Prostate gland (tissue), 2 donors: ENCODE data around the gene DYSF.

Experiments used
- POLR2A ChIP-seq: fragments of 450-650 bp; IDR thresholded peaks from one replicate; pipeline ENCODE4 v1.6.1; 2016; ENCODE audit warnings: antibody characterized with exemption, mild to moderate bottlenecking
- TF ChIP-seq, protein P1 (sequence below), 4 experiments: fragments of 200-600 bp in 2 of 4; fragments of 450-650 bp in 2 of 4; sonication (generic) in 2 of 4; IDR thresholded peaks; 1 replicate in 3 of 4; 2 replicates in 1 of 4; pipeline ENCODE4 v1.5.1; 2016 to 2019; ENCODE audit warnings: antibody characterized with exemption in 4 of 4, mild to moderate bottlenecking in 2 of 4, moderate library complexity in 2 of 4

DNA sequence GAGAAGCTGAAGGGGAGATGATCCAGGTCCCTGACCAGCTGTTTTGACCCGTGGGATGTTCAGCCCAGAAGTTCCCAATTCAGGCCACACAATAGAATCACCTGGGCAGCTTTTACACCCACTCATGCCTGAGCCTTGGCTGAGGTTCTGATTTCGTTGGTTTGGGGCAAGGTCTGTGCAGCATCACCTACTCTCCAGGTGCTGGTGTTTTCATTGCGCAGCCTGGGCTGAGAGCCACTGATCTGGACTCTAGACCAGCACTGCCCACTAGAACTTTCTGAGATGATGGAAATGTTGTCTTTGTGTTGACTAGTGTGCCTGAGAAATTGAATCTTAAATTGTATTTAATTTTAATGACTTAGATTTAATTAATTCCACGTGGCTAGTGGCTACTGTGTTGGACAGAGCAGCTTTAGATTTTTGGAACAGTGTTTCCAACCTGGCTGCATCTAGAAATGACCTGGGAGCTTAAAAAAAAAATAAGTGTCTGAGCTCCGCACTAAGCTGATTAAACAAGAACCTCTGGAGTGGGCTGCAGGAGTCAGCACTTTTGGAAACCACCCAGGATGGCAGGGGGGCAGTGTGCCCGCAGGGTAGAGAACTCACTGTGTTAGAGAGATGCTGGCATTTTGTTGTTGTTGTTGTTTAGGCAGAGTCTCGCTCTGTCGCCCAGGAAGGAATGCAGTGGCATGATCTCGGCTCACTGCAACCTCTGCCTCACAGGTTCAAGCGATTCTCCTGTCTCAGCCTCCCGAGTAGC lies 33.7 kb downstream of the DYSF start:
- TF ChIP-seq, protein P1, sequence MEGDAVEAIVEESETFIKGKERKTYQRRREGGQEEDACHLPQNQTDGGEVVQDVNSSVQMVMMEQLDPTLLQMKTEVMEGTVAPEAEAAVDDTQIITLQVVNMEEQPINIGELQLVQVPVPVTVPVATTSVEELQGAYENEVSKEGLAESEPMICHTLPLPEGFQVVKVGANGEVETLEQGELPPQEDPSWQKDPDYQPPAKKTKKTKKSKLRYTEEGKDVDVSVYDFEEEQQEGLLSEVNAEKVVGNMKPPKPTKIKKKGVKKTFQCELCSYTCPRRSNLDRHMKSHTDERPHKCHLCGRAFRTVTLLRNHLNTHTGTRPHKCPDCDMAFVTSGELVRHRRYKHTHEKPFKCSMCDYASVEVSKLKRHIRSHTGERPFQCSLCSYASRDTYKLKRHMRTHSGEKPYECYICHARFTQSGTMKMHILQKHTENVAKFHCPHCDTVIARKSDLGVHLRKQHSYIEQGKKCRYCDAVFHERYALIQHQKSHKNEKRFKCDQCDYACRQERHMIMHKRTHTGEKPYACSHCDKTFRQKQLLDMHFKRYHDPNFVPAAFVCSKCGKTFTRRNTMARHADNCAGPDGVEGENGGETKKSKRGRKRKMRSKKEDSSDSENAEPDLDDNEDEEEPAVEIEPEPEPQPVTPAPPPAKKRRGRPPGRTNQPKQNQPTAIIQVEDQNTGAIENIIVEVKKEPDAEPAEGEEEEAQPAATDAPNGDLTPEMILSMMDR (IDR thresholded peaks at IDR 0.05) = no peak
- no peak for TF ChIP-seq POLR2A
